A549 (cell line): Measurements from ENCODE around the gene PNLDC1.

ENCODE experiments used
- CTCF ChIP-seq: fragments of >200 bp; sonication (Bioruptor Twin); formaldehyde crosslinking; IDR thresholded peaks from 3 replicates; pipeline ENCODE4 v1.5.1; 2016
- JUN ChIP-seq, 2 experiments: fragments of >200 bp; sonication (Bioruptor Twin); formaldehyde crosslinking; IDR thresholded peaks; 2 replicates in 1 of 2; 3 replicates in 1 of 2; pipeline ENCODE4 v1.6.1; 2016 to 2017
- JUNB ChIP-seq: fragments of >200 bp; sonication (Bioruptor Twin); formaldehyde crosslinking; IDR thresholded peaks from 2 replicates; pipeline ENCODE4 v1.6.1; 2016
- KDM1A ChIP-seq: fragments of 200-600 bp; sonication (generic); IDR thresholded peaks from 2 replicates; pipeline ENCODE4 v1.6.1; 2016; ENCODE audit warnings: low read depth, mild to moderate bottlenecking
- MAFK ChIP-seq: fragments of 450-650 bp; IDR thresholded peaks from 2 replicates; pipeline ENCODE4 v1.6.1; 2014; ENCODE audit not compliant: partially characterized antibody
- MYC ChIP-seq: IDR thresholded peaks from 2 replicates; pipeline ENCODE4 v1.6.1; 2012; ENCODE audit warnings: mild to moderate bottlenecking, inconsistent platforms, low read length, improper control_type of control experiment, borderline replicate concordance
- POLR2A ChIP-seq: IDR thresholded peaks from 2 replicates; pipeline ENCODE4 v1.6.1; 2012; ENCODE audit warnings: mild to moderate bottlenecking, low read length
- RAD21 ChIP-seq, 2 experiments: fragments of >200 bp in 1 of 2; sonication (Bioruptor Twin) in 1 of 2; formaldehyde crosslinking in 1 of 2; IDR thresholded peaks in 1 of 2; conservative IDR thresholded peaks in 1 of 2; 2 replicates in 1 of 2; 3 replicates in 1 of 2; pipeline ENCODE4 v1.6.1; 2012 to 2018; ENCODE audit warnings: inconsistent platforms in 1 of 2
- SREBF2 ChIP-seq: fragments of 450-650 bp; IDR thresholded peaks from 2 replicates; pipeline ENCODE4 v1.6.1; 2014; ENCODE audit warnings: mild to moderate bottlenecking, moderate library complexity
- ZNF302 ChIP-seq: fragments of 250-450 bp; sonication (Bioruptor Pico); IDR thresholded peaks from 2 replicates; pipeline ENCODE4 v1.9.0; 2021; ENCODE audit warnings: inconsistent platforms, mild to moderate bottlenecking, moderate library complexity

- no peak for TF ChIP-seq CTCF
- TF ChIP-seq JUN (IDR thresholded peaks at IDR 0.05), result no peak
- TF ChIP-seq ZNF302 (CRISPR knock-in tag), result no peak
- no peak for TF ChIP-seq MAFK
- TF ChIP-seq POLR2A, result no peak
- TF ChIP-seq SREBF2, result no peak
- TF ChIP-seq MYC, result no peak
- no peak for TF ChIP-seq RAD21 (conservative IDR thresholded peaks at IDR 0.05 in 1 of 2, IDR thresholded peaks at IDR 0.05 in 1 of 2)
- TF ChIP-seq JUNB, result no peak
- TF ChIP-seq KDM1A, result no peak
Measured at GRCh38 chr6:159844737-159845645, 44.9 kb downstream of the PNLDC1 start.
